Activated CD4-positive, CD25-positive, alpha-beta regulatory T cell (primary cell): Measurements from ENCODE around the gene AMDHD2.
"Not testable (repeated sequence)": the region's sequence is repeated elsewhere in the genome, so short reads cannot be mapped to it uniquely, and the experiment has no call there.

Experiments
- DNase-seq, 4 experiments: peaks; one replicate each; lab custom pipeline; 2025; lab: John Stamatoyannopoulos, UW

AMDHD2 gene

GRCh38 chr16:2533912-2534311 is 13.7 kb downstream of the AMDHD2 start:
- no peak for DNase-seq

GRCh38 chr16:2534335-2534734 is 14.2 kb downstream of the AMDHD2 start:
- DNase-seq = not testable (repeated sequence)

GRCh38 chr16:2535625-2536013 is 15.4 kb downstream of the AMDHD2 start:
- no peak for DNase-seq

DNA sequence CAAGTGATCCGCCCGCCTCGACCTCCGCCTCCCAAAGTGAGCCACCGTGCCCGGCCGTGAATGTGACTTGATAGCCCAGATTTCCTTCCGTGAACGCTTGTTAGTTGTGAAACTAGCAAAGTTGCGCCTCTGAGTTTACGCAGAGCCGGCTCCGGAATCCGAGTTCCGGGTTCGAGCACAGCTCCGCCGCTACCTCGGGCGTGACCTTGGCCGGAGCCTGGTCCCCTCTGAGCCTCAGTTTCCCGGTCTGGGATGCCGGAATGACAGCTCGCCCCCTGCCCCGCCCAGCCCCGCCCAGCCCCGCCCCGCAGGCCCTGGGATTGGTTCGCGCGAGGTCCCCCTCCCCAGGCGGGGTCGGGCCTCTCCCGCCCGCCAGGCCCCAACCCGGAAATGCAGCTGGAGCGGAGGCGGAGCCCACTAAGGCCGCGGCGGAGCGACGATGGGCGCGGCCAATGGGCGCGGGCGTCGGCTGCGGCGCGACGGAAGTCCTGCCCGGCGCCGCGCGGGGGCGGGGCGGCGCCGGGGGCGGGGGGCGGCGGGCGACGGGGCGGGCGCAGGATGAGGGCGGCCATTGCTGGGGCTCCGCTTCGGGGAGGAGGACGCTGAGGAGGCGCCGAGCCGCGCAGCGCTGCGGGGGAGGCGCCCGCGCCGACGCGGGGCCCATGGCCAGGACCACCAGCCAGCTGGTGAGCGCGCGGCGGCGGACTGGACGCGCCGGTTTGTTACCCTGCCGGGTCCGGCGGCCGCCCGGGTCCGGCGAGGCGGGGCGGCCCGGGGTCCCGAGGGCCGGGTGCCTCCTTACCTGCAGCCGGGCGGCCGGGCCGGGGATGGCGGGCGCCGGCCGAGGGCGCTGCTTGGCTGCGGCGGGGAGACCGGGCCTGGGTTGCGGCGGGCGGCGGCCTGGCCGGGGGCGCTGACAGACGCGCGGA is 17.5 kb downstream of the AMDHD2 start, which contains the start of gene PDPK1:
PDPK1 (plus strand) TSS at position 571 of the 929 bp plus-strand sequence; CDS start at position 663, 92 bp downstream.
- DNase-seq = peak; percentile 80 to 92 (median 86)

DNA sequence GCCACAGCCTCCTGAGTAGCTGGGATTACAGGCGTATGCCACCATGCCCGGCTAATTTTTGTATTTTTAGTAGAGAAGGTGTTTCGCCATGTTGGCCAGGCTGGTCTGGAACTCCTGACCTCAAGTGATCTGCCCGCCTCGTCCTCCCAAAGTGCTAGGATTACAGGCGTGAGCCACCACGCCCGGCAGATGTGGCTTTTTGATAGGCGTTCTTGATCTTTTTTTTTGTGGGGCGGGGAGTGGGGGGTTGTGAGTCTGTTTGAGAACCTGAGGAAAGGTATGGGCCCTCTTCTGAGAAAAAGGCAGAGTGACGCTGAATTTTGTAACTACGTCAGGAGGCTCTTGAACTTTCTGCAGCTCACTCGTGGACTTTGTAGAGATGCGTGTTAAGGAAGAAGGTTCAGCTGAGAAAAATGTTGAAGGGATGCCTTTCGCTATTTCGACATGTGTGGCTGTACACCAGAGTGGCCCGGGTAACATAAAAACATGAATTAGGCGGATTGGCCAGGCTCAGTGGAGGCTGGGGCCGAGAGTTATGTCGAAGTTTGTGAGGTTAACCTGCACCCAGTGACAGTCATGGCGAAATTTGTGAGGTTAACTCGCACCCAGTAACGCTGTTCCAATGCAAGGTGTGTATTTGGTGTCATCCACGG is 19.1 kb downstream of the AMDHD2 start:
- DNase-seq = not testable (repeated sequence)

- DNase-seq = not testable (repeated sequence)
These were observed 19.8 kb downstream of the AMDHD2 start for GRCh38 chr16:2539845-2540458.

- not testable (repeated sequence) for DNase-seq
These were observed 20.7 kb downstream of the AMDHD2 start for GRCh38 chr16:2540912-2541311.

DNA sequence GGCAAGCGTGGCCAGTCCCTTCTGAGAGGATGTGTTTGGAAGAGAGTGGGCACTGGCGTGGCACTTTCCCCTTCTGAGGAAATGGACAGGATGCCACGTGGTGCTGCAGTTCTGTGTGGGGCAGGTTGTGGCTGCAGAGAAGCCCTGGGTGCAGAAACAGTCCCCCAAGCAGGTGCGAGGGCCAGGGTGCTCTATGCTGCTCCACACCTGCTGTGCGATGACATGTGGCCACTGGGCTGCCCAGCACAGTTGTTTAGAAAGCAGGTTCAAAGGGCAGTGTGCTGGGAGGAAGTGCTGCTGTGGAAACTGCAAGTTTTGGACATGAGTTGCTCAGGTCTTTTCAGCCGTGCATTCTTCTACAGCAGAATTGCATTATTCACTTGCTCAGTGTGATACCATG is 21.2 kb downstream of the AMDHD2 start:
- DNase-seq = not testable (repeated sequence)

DNA sequence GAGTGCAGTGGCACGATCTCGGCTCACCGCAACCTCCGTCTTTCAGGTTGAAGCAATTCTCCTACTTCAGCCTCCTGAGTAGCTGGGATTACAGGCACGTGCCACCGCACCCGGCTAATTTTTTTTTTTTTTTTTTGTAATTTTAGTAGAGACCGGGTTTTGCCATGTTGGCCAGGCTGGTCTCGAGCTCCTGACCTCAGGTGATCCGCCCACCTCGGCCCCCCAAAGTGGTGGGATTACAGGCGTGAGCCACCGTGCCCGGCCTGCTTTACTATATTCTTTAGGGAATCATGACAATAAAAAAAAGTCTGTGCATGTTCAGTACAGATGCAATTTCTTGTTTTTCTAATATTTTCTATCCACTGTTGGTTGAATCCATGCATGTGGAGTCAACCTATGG is 23.6 kb downstream of the AMDHD2 start:
- not testable (repeated sequence) for DNase-seq

- DNase-seq = not testable (repeated sequence)
These were observed 30.2 kb downstream of the AMDHD2 start for GRCh38 chr16:2550283-2550878.

DNA sequence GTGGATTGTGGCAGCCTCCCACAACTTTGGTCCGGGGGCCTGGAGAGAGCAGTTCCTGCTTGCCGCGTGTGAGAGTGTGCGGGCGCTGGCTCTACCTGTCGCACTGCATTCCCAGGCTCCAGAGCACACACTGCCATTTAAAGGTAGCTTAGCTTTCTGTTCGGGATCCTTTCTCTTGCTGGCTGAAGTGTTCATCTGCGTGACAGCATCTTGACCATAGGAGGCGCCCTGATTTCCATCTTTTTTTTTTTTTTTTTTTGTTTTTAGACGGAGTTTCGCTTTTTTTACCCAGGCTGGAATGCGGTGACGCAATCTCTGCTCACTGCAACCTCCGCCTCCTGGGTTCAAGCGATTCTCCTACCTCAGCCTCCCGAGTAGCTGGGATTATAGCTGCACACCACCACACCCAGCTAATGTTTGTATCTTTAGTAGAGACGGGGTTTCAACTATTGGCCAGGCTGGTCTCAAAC is 31.3 kb downstream of the AMDHD2 start:
- DNase-seq = not testable (repeated sequence)

GRCh38 chr16:2554709-2555425 is 34.7 kb downstream of the AMDHD2 start:
- DNase-seq = not testable (repeated sequence)

- not testable (repeated sequence) for DNase-seq
These were observed 37.0 kb downstream of the AMDHD2 start for GRCh38 chr16:2557150-2557549.

- not testable (repeated sequence) for DNase-seq
These were observed 40.1 kb downstream of the AMDHD2 start for GRCh38 chr16:2560131-2560797.

GRCh38 chr16:2560798-2561133 is 40.6 kb downstream of the AMDHD2 start:
- DNase-seq = not testable (repeated sequence)

DNA sequence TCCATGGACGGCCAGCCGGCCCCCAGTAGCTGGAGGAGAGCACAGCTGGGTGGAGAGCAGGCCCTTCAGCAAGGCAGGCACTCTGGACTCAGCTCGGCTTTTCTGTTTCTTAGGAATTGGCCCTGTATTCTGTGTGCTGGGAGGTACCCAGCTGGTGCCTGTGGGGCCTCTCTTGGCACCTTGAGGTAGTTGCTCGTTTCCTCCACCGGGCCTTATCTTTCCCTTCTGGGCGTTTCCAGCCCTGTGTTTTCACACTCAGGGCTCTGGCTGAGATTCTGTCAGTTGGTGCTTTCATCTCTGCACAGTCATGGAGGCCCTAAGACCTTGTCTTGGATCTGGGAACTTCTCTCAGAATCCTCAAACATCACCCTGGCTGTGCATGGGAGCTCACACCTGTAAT is 47.3 kb downstream of the AMDHD2 start:
- not testable (repeated sequence) for DNase-seq

- not testable (repeated sequence) for DNase-seq
These were observed 48.4 kb downstream of the AMDHD2 start for GRCh38 chr16:2568573-2568972.

- DNase-seq = not testable (repeated sequence)
These were observed 52.5 kb downstream of the AMDHD2 start for GRCh38 chr16:2572704-2573103.

DNA sequence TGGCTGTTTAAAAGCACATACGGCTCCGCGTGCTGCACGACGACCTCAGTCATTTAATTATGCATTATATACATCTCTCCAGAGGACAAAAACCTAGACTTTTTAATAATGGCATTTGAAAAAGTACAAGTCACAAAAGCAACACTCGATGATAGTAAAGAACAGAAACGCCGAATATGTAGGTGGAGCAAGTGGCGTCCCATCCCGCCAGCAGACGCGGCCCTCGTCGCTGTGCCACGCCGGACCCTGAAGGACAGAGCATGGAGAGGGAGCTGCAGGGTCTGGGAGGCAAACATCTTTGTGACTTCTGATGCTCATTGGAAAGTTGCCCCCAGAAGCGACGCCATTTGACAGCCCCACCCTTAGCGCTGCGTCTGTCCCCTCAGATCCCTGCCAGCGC is 55.7 kb downstream of the AMDHD2 start:
- not testable (repeated sequence) for DNase-seq

- DNase-seq = not testable (repeated sequence)
These were observed 56.9 kb downstream of the AMDHD2 start for GRCh38 chr16:2577044-2577443.

GRCh38 chr16:2578905-2579304 is 58.7 kb downstream of the AMDHD2 start:
- not testable (repeated sequence) for DNase-seq
